AG09309 (cell line): ENCODE data around the gene CAPS2.
A peak's percentile ranks its signal among the peaks of the same experiment; 100 is the strongest.

Experiments
- DNase-seq: peaks from one replicate; pipeline ENCODE4 v3.0.0-alpha.2; 2010; ENCODE audit warnings: low read depth
- H3K4me3 ChIP-seq: 2 replicates; pipeline ENCODE4 v1.5.1; 2011; ENCODE audit warnings: mild to moderate bottlenecking, low read depth, low read length, moderate library complexity; ENCODE audit not compliant: control insufficient read depth
- TF ChIP-seq, protein P1 (sequence below): IDR thresholded peaks from 2 replicates; pipeline ENCODE4 v1.5.1; 2011; ENCODE audit warnings: mild to moderate bottlenecking, low read depth, low read length, inconsistent platforms; ENCODE audit not compliant: insufficient read depth, control insufficient read depth; ENCODE audit errors: missing control alignments

The CAPS2 gene

GRCh38 chr12:75329918-75330826 is at the start of gene CAPS2:
Gene CAPS2, minus strand, starts transcription at chr12:75330324. Its CDS starts 3,826 bp downstream, at chr12:75326498.
- H3K4me3 ChIP-seq, result peak within 1 kb of the TSS; percentile 91
- TF ChIP-seq, protein P1, sequence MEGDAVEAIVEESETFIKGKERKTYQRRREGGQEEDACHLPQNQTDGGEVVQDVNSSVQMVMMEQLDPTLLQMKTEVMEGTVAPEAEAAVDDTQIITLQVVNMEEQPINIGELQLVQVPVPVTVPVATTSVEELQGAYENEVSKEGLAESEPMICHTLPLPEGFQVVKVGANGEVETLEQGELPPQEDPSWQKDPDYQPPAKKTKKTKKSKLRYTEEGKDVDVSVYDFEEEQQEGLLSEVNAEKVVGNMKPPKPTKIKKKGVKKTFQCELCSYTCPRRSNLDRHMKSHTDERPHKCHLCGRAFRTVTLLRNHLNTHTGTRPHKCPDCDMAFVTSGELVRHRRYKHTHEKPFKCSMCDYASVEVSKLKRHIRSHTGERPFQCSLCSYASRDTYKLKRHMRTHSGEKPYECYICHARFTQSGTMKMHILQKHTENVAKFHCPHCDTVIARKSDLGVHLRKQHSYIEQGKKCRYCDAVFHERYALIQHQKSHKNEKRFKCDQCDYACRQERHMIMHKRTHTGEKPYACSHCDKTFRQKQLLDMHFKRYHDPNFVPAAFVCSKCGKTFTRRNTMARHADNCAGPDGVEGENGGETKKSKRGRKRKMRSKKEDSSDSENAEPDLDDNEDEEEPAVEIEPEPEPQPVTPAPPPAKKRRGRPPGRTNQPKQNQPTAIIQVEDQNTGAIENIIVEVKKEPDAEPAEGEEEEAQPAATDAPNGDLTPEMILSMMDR, result no peak
- peak; percentile 41 for DNase-seq

- DNase-seq, result peak; percentile 29
- no peak overlapping the region for H3K4me3 ChIP-seq
- TF ChIP-seq, protein P1, result no peak
These were observed 48.2 kb upstream of the CAPS2 start for GRCh38 chr12:75378354-75378753.

DNA sequence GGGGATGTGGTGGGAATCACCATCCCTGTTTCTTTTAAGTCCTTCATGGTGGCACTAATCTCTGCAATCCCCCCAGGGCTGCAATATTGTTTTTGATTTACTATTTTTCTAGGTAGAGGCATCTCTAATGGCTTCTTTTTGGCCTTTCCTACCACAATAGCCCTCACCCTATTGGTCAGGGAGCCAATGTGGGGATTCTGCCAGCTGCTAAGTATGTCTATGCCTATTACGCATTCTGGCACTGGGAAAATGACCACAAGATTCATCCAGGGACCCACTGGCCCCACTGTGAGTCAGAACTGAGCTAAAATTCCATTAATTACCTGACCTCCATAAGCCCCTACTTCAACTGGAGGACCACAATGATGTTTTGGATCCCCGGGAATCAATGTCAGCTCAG is 44.8 kb upstream of the CAPS2 start:
- no peak for DNase-seq
- TF ChIP-seq, protein P1, result no peak

DNA sequence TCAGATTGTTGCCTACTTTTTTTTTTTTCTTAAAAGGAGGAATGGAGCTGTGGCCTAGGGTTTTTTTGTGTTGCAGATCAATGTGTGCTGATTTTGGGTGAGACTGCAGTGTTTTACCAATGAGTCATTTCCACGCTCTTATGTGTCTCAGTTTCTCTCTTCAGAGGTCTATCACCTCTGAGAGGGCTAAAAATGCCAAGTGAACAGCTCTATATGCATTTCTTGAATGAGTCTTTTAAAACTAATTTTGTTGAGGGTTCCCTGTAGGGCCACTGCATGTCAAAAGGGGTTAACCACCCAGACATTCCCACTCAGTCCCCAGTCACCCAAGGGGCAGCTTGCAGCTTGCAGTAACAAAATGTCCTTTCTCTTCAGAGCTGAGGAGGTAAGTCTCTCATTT is 36.5 kb upstream of the CAPS2 start:
- DNase-seq, result no peak
- TF ChIP-seq, protein P1, result no peak
- no peak overlapping the region for H3K4me3 ChIP-seq

More for the DNA sequence above, 44.8 kb upstream of the CAPS2 start:
- H3K4me3 ChIP-seq, result no peak overlapping the region

- no peak overlapping the region for H3K4me3 ChIP-seq
- TF ChIP-seq, protein P1, result no peak
- peak; percentile 63 for DNase-seq
These were observed 34.8 kb upstream of the CAPS2 start for GRCh38 chr12:75364919-75365318.

DNA sequence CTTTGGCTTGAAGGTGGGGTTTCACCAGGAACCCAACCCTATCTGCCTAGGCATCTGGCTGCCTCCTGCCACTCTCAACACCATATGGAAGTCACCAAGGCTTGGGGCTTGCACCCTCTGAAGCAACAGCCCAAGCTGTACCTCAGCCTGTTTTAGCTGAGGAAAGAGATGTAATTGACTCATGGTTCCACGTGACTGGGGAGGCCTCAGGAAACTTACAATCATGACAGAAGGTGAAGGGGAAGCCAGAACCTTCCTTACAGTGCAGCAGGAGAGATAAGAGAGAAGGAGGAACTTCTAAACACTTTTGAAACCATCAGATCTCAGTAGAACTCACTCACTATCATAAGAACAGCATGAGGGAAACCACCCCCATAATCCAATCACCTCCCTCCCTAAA is 31.3 kb upstream of the CAPS2 start:
- DNase-seq, result no peak
- TF ChIP-seq, protein P1, result no peak
- no peak overlapping the region for H3K4me3 ChIP-seq
